HG03469 (cell line): Measurements from ENCODE around the gene TNS1.

Experiments used
- ATAC-seq: cut with Tn5 transposase; IDR thresholded peaks from one replicate; pipeline ENCODE4 v1.9.1; 2021; ENCODE audit warnings: mild to moderate bottlenecking, moderate library complexity, moderate number of reproducible peaks; ENCODE audit not compliant: unreplicated experiment

Gene TNS1

GRCh38 chr2:218017211-218018053, 14.6 kb upstream of the TNS1 start:
- no peak for ATAC-seq

GRCh38 chr2:218016810-218017209, 14.0 kb upstream of the TNS1 start:
- no peak for ATAC-seq

GRCh38 chr2:218015586-218016521, 13.1 kb upstream of the TNS1 start:
- no peak for ATAC-seq

DNA sequence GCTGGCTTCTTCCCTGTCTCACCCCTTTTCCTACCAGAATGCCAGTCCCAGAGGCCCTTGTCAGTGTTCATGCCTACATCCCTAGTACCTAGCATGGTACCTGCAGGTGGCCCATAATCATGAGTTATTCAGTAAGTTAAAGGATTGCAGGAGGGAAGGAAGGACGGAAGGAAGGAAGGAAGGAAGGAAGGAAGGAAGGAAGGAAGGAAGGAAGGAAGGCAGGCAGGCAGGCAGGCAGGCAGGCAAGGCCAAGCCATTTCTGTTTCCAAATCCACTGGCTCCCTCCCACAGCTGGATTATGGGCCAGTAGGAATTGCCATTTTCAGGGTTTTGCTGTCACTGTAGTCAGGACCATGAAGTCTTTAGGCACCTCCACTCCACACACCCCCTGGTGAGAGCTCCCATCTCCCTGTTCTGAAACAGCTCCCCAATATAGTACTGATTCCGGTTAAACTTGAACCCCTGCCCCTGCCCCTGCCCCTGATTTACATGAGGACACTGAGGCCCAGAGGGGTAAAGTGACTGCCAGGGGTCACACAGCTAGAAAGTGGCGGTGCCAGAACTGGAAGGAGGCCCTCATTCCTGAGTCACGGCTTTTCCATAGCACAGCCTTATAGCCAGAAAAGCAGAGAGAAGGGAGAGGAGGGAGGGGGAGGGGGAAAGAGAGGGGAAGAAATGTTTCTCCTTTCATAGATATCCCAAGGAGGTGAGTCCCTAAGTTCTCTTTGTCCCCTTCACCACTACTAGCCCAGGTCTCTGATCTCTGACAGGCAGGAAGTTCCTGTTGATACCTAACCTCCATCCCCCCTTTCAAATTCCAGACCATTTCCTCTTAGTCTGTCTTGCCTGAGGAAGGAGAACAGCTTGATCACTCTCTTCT, 12.2 kb upstream of the TNS1 start:
- ATAC-seq: no peak

DNA sequence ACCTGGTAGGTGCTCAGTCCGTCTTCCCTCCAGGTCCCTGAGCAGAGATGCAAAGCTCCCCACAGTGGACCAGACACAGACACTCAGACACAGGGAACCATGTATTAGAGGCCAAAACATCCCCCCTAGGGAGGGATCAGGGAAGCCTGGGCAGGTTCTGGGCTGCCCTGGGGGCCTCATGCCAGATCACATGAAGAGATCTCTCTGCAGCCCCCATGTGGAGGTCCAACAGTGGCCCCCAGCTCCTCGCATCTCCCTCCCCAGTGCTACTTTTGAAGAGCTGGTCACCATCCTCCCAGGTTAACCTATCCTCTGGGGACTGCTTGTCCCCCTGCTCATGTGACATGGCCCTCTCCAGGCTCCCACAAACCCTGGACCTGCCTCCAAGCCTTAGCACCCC, 10.5 kb upstream of the TNS1 start:
- ATAC-seq: no peak

GRCh38 chr2:218012284-218012683, 9.5 kb upstream of the TNS1 start:
- ATAC-seq: no peak

DNA sequence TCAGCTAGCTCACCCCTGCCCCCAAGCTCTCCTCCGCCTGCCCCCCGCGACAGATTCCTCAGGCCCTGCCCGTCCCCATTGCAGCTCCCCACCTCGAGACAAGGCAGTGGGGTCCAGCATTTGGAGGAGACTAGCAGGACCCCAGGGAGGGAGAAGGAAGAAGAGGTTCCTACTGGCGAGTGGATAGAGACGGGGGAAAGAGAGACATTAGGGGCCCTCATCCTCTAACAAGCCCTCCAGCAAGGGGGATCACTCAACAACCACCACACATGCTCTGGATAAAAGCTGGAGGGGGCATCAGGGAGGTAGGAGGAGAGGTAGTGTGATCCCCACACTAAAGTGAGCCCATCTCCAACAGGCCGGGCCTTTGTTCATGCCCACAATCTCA, 8.9 kb upstream of the TNS1 start:
- no peak for ATAC-seq

DNA sequence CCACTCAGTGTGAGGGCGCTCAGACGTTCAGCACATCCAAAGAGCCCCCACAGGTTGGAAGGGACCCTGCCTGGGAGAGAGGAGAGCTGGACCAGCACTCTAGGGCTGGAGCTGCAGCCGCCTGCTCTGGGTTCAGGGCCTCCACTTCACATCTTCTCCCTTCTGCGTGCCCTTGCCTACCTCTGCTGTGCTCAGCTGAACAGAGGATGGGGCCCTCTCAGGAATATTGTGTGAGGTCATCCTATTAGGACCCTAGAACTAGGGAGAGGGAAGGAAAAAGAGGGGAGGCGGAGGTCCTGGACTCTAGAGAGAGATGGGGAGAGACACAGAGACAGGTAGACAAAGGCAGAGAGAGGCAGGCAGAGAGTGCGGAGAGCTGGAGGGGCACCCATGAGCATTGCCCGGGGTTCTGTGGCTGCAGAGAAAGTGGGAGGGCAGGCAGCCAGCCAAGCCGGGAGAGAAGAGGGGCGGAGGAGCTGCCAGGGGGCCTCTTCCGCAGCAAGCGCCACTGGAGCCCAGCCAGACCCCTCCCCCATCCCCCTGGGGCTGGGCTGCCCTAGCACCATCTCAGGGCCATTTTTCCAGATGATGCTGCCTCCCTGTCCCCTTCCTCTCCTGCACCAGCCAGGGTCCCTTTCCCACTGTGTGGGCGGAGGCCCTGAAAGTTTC, 8.3 kb upstream of the TNS1 start:
- ATAC-seq: no peak

DNA sequence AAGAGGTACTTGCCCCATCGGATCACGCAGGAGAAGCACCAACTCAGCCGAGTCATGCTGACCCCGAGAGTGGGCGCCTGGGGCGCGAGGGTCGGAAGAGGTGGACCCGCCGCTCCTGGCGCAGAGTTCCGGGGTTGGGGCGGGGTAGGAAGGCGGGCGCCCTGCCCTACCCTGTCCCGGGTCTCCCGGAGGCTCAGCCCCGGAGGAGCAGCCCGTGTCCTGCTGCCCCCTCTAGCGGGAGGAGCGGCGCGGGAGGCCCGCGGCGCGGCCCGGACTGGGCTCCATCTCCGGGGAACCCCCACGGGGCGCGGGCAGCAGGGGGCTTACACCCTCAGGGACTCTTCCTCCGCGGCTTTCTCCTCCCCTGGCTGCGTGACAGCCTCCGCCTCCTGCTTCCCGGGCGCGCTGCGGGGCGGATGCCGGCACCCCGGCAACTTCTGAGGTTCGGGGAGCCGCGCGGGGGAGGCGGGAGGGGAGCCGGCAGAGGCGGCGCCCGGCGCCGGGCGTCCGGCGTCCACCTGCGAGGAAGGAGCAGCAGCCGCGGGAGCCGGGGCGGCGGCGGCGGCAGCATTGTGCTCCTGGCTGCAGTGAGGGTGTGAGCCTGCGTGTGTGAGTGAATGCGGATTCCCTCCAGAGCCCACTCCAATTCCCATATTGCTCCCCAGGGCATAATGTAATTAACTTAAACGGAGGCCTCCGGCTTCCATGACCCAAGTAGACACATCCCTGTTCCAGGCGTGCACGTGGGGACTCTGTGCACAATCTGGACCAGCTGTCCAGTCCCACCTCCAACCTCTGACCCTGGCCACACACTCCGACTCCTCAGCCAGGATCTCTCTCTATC, 7.6 kb upstream of the TNS1 start:
- no peak for ATAC-seq

DNA sequence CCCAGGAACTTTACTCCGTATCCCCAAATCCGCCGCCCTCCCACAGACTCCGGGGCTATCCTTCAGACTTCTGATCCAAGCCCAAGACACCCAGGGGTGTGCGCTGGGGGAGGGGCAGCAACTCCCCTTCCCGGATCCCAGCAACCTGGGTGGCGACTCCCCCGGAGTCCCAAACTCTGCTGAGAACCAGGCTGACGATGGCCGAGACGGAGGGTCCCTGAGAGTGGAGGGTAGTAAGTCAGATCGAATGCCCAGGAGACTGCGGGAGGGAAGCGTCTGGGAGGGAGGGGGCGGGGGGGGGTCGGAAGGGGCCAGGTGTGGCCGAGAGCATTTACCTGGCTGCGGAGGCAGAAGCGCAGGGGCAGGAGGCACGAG, 7.0 kb upstream of the TNS1 start:
- ATAC-seq: no peak

- no peak for ATAC-seq
Observed at GRCh38 chr2:218009231-218009630, 6.4 kb upstream of the TNS1 start.

DNA sequence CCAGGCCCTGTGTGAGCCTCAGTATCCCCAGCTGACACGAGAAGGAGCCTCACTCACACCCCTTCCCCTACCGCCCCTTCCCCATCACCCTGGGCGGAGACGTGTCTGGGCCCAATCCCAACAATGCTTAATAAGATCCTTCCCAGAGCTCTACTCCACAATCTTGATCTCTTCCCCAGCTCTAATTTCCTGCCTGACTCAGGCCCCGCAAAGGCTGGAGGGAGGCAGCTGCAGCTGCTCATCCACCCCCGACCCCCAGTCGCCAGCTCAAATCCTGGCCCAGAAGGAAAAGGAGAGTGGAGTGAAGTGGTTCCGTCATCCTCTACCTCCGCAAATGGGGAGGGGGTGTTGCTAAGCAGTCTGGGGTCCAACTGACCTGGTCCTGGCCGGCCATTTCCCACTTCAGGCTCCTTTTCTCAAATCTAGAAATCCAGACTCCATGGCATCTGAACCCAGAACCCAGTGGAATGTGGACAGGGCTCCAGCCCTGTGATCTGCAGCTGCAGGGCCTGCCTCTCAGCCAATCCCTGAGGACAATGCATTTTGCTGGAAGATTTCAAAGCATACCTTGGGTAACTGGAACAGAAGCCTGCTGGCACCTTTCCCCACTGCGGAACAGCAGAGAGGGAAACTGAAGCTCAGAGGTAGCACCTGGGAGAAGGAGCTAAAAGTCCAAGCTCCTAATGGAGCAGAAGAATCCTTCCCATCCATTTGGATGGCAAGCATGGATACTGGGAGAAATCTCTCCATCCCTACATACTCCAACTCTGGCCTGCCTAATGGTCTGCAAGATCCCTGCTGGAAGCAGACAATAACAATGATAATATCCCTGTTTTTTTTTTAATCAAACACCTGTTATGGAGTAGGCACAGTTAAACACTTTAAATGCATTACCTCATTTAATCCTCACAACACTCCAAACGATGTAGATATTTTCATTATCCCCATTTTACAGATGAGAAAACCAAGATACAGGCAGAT, 5.6 kb upstream of the TNS1 start:
- no peak for ATAC-seq

GRCh38 chr2:218006741-218007140, 3.9 kb upstream of the TNS1 start:
- no peak for ATAC-seq

GRCh38 chr2:218005486-218005885, 2.7 kb upstream of the TNS1 start:
- ATAC-seq: no peak

DNA sequence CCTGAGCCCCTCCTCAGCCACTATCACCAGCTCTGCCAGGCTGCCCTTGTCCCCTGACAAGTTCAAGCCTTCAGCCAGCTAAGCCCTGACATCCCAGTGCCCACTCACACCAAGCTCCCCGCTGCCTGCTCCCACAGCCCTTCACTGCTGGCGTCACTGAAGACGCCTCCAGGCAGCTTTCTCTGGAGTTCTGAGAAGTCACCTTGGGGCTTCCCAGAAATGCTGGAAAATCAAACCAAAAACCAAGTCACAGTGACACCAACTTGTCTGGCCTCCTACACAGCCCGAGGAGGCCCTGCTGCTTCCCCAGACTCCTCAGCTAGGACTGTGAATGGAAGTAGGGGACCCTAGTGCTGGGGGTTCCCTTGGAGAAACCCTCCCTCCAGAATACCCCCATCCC, 2.2 kb upstream of the TNS1 start:
- no peak for ATAC-seq

- ATAC-seq: no peak
Observed at GRCh38 chr2:218003981-218004419, 1.2 kb upstream of the TNS1 start.

- no peak for ATAC-seq
Observed at GRCh38 chr2:218003281-218003944, 618 bp upstream of the TNS1 start.
